HEK293T (cell line): ENCODE data around the gene OXCT2.

Experiments used
- CTBP1 ChIP-seq: fragments of 450-650 bp; IDR thresholded peaks from 2 replicates; pipeline ENCODE4 v1.6.1; 2016; ENCODE audit warnings: borderline replicate concordance
- FOXA1 ChIP-seq: fragments of 450-650 bp; IDR thresholded peaks from 2 replicates; pipeline ENCODE4 v1.6.1; 2016; ENCODE audit warnings: mild to moderate bottlenecking
- FOXM1 ChIP-seq: fragments of 450-650 bp; IDR thresholded peaks from 2 replicates; pipeline ENCODE4 v1.6.1; 2017; ENCODE audit warnings: mild to moderate bottlenecking, borderline replicate concordance
- L3MBTL2 ChIP-seq: fragments of 450-650 bp; conservative IDR thresholded peaks from 2 replicates; pipeline ENCODE4 v1.6.1; 2016; ENCODE audit warnings: mild to moderate bottlenecking
- SP1 ChIP-seq: fragments of 450-650 bp; IDR thresholded peaks from 2 replicates; pipeline ENCODE4 v1.6.1; 2017

DNA sequence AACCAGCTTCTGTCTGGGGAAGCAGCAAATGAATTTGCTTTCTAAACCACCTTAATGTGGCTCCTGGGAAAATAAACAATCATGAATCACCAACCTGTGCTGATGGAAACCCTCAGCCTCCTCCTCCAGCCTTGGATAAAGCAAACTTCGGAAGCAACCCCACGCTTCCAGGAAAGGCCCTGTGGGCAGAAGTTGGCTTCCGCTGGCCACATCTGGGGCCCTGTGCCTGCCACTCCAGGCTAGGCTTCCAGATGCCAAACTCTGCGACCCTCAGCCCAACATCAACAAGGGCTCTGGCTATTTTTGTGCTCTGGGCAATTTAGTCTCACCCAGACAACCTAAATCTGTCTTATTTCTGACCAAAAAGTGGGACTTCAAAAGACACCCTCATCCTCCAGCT lies 6.2 kb upstream of the OXCT2 start:
- TF ChIP-seq L3MBTL2 (no peak), SP1 (no peak), CTBP1 (no peak), FOXM1 (no peak), FOXA1 (no peak)
